HG02642 (cell line): ENCODE measurements around the gene RPL35A.

Experiments used
- ATAC-seq: cut with Tn5 transposase; IDR thresholded peaks from one replicate; pipeline ENCODE4 v1.9.1; 2021; ENCODE audit warnings: mild to moderate bottlenecking; ENCODE audit not compliant: unreplicated experiment, poor library complexity

The RPL35A gene

GRCh38 chr3:197994736-197995135, 44.7 kb downstream of the RPL35A start:
- no peak for ATAC-seq

GRCh38 chr3:197996855-197997254, 46.9 kb downstream of the RPL35A start:
- ATAC-seq = no peak

DNA sequence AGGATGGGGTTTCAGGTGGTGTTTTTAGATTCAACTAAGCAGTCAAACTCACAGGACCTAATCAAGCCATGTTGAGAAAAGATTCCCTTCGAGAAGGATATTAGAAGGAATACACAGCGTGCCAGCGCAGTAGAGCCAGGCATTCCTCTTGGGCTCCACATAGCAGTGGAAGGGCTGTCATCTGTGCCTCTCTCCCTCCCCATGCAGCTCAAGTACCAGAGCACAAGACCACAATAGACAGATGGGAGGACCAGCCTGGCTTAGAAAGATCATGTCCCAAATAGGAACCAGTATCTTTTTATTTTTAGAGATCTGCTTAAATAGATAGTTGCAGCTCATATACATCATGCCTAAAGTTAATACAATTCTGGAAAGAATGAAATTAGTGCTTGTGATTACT, 47.9 kb downstream of the RPL35A start:
- ATAC-seq = no peak
